HG02852 (cell line): Measurements from ENCODE around the gene DNAJC5.

Source experiments
- ATAC-seq: cut with Tn5 transposase; IDR thresholded peaks from one replicate; pipeline ENCODE4 v1.9.1; 2021; ENCODE audit warnings: mild to moderate bottlenecking, moderate library complexity; ENCODE audit not compliant: unreplicated experiment

Gene DNAJC5

GRCh38 chr20:63883201-63883593 is 11.7 kb upstream of the DNAJC5 start:
- no peak for ATAC-seq

- ATAC-seq = no peak
Observed at GRCh38 chr20:63884506-63885263, 10.2 kb upstream of the DNAJC5 start.

GRCh38 chr20:63885264-63886053 is 9.5 kb upstream of the DNAJC5 start:
- ATAC-seq = no peak

- no peak for ATAC-seq
Observed at GRCh38 chr20:63886054-63886419, 8.9 kb upstream of the DNAJC5 start.

GRCh38 chr20:63886921-63887320 is 8.0 kb upstream of the DNAJC5 start:
- ATAC-seq = no peak

GRCh38 chr20:63889241-63890200 is 5.4 kb upstream of the DNAJC5 start:
- ATAC-seq = no peak

GRCh38 chr20:63890201-63890576 is 4.7 kb upstream of the DNAJC5 start:
- ATAC-seq = no peak

- ATAC-seq = no peak
Observed at GRCh38 chr20:63890616-63891015, 4.3 kb upstream of the DNAJC5 start.

- ATAC-seq = no peak
Observed at GRCh38 chr20:63891061-63892002, 3.6 kb upstream of the DNAJC5 start.

GRCh38 chr20:63892402-63892801 is 2.5 kb upstream of the DNAJC5 start:
- no peak for ATAC-seq

GRCh38 chr20:63893999-63894357 is 948 bp upstream of the DNAJC5 start:
- no peak for ATAC-seq

- peak; percentile 10 for ATAC-seq
Observed at GRCh38 chr20:63895202-63895951, 451 bp downstream of the DNAJC5 start.

- no peak for ATAC-seq
Observed at GRCh38 chr20:63895952-63896263, 982 bp downstream of the DNAJC5 start.

- ATAC-seq = no peak
Observed at GRCh38 chr20:63896264-63897105, 1.6 kb downstream of the DNAJC5 start.

- ATAC-seq = no peak
Observed at GRCh38 chr20:63897978-63898561, 3.1 kb downstream of the DNAJC5 start.

GRCh38 chr20:63898882-63899558 is 4.1 kb downstream of the DNAJC5 start:
- no peak for ATAC-seq

GRCh38 chr20:63900413-63900812 is 5.5 kb downstream of the DNAJC5 start:
- ATAC-seq = no peak
